Activated effector memory CD4-positive, alpha-beta T cell treated with anti-CD3 and anti-CD28 coated beads, Interleukin-2, amount 50 U/mL, for 16 hours (primary cell): Measurements from ENCODE around the gene CLPX.
"Not testable (repeated sequence)": the region's sequence is repeated elsewhere in the genome, so short reads cannot be mapped to it uniquely, and the experiment has no call there.

Experiments
- DNase-seq: peaks from one replicate; pipeline ENCODE4 v3.0.0-alpha.2; 2020

Gene CLPX

GRCh38 chr15:65184868-65185717, at the start of gene CLPX:
Gene CLPX, minus strand, starts transcription at chr15:65185342. Its CDS starts 189 bp downstream, at chr15:65185153.
- DNase-seq: peak; percentile 96

DNA sequence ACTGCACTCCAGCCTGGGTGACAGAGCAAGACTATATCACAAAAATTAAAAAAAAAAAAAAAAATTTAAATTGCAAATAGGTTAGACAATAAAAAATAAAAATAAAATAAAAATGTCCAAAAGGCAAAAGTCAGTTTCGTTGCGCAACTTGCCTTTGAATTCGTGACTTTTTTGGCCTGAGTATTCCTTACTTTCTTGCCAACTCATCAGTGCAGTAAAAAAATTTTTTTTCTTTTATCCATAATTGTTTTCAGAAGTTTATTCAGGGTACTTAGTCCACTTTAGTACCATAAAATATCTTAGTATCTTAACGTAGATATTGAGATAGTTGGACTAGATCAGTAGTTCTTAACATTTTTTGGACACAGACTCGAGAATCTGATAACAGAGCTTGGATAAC, 48.6 kb upstream of the CLPX start:
- no peak for DNase-seq

- no peak for DNase-seq
Measured at GRCh38 chr15:65232520-65232919, 47.4 kb upstream of the CLPX start.

- DNase-seq: no peak
Measured at GRCh38 chr15:65231306-65231705, 46.2 kb upstream of the CLPX start.

DNA sequence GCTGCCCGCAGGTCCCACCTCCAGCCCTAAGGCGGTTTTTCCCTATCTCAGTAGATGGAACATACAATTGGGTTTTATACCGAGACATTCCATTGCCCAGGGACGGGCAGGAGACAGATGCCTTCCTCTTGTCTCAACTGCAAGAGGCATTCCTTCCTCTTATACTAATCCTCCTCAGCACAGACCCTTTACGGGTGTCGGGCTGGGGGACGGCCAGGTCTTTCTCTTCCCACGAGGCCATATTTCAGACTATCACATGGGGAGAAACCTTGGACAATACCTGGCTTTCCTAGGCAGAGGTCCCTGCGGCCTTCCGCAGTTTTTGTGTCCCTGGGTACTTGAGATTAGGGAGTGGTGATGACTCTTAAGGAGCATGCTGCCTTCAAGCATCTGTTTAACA, 41.8 kb upstream of the CLPX start:
- not testable (repeated sequence) for DNase-seq

- no peak for DNase-seq
Measured at GRCh38 chr15:65226221-65226620, 41.1 kb upstream of the CLPX start.

DNA sequence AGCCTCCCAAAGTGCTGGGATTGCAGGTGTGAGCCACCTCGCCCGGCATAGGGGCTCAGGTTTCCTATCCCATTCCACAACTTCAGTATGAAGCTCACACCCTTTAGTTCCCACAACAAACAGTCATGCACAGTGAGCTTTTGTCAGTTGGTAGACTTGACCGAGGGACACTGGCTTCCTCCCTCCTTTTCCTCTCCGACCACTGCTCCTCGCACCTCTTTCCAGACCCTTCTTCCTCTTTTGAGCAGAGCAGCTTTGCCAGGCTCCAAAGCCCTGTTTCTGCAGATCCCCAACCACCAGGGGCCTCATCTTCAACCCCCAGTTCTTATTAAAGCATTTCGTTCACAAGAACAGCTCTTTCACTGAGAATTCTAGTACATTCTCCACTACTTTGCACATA, 38.9 kb upstream of the CLPX start:
- no peak for DNase-seq

GRCh38 chr15:65222891-65223290, 37.7 kb upstream of the CLPX start:
- DNase-seq: no peak

DNA sequence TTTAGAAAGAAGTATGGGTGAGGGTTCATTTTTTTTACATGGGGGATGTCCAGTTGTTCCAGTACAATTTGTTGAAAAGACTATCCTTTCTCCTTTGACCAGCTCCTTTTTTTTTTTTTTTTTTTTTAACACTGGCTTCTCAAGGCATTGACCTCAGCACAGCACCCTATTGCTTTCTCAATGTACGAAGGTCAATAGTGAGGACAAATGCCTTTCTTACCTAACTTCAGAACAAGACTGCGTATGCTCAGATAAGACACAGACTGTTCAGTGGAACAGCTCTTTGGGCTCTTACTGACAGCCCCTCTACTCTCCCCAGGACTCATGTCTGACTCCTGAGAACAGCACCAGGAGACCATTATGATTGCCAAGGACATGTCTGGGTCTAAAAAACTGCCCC, 36.6 kb upstream of the CLPX start:
- no peak for DNase-seq

DNA sequence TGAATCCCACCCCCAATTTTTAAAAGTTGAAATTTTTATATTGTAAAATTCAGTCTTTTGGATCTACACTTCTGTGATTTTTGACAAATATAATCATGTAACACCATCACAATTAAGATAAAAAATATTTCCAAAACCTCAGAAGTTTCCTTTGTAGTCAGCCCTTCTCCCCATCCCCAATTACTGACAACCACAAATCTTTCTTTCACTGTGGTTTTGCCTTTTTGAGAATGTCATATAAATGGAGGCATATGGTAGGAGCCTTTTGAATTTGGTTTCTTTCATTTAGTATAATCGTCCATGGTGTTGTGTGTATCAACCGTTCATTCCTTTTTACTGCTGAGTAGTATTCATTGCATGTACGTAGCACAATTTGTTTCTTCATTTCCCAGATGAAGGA, 34.0 kb upstream of the CLPX start:
- no peak for DNase-seq

DNA sequence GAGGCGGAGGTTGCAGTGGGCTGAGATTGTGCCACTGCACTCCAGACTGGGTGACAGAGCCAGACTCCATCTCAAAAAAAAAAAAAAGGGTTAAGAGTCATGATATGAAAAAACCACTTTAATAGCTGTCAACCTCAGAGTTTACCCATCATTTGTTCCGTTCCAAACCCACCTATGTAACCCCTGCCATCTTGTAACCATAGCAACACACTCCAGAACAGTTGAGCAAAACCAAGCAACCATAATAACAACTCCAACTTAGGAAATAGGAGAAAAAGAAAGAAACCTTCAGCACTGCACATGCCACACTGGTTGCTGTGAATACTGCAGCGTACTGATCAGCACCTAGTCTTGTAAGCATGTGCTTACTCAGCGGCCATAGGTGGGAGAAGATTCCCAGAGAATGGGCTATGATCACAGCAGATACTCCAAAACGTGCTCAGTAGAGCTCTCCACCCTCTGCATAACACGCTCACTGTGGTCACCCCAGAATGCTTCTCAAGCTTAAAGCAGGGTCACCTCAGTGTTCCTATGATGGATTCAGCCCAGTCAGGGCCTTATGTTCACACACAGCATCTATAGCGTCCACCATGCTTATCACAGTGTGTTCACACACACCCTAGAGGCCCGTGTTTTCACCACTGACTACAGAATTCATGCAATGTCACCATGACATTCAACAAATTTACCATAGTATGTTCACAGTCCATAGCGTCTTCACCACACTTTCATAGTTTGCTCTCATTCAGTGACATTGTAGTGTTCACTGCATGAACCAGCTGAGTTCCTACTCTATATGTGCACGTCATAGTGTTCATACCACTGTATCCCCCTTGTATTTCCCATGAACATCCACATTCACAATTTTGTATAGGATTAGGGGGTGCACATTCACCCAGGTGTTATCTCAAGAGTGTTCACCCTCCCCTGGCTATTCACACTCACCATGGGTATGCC, 32.7 kb upstream of the CLPX start:
- DNase-seq: no peak

GRCh38 chr15:65215496-65215895, 30.4 kb upstream of the CLPX start:
- no peak for DNase-seq

DNA sequence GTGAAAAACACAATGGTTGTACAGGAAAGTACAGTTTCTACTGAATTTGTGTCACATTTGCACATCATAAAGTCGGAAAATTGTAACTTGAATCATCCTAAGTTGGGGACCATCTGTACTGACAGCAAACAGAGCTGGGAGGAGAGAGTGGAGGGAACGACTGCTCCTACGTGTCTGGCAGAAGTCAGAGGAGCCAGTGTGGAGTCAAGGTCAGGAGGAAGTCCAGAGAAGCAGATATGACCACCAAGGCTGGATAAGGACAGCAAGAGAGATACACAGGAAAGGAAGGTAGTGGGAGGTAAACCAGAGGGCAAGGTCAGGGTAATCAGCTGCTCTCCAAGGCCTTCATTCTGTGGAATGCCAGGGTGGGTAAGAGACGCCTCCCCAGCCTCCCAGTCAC, 28.9 kb upstream of the CLPX start:
- DNase-seq: no peak

GRCh38 chr15:65213241-65213640, 28.1 kb upstream of the CLPX start:
- no peak for DNase-seq

DNA sequence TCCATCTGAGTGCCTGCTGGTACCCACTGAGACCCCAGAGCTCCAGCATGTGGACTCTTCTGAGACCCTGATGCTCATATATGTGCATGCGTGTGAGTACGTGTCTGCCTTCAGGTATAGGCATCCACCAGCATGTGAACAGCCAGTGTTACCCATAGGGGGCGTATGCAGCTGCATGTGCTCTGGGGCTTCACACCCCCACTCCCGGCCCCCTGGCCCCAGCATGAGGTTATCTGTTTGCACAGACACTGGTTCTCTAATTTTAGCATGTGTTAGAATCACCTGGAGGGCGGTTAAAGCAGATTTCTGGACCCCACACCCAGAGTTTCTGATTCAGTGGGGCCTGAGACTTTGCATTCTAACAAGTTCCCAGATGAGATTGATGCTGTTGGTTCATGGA, 27.0 kb upstream of the CLPX start:
- DNase-seq: peak; percentile 66

DNA sequence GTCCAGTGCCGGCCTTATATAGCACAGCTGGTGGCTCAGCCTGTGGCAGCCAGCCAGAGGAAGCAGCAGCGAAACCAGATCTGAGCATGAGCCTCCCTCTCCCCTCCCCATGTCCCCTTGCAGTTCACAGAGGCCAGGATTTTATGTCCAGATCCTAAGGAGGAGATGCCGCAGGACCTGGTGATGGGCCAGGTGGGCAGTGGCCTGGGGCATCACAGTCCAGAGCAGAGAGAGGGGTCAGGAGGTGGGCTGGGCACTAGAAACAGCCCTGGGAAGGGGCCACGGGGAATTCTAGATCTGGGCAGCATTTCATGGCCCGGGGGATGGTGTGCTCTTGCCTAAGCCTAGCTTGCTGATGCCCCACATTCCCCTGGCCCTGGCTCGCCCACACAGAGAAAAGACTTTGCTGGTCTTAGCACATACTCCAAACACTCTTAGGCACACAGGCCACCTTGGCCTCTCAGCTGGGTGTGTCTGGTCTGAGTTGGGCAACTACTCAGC, 26.4 kb upstream of the CLPX start:
- DNase-seq: no peak

DNA sequence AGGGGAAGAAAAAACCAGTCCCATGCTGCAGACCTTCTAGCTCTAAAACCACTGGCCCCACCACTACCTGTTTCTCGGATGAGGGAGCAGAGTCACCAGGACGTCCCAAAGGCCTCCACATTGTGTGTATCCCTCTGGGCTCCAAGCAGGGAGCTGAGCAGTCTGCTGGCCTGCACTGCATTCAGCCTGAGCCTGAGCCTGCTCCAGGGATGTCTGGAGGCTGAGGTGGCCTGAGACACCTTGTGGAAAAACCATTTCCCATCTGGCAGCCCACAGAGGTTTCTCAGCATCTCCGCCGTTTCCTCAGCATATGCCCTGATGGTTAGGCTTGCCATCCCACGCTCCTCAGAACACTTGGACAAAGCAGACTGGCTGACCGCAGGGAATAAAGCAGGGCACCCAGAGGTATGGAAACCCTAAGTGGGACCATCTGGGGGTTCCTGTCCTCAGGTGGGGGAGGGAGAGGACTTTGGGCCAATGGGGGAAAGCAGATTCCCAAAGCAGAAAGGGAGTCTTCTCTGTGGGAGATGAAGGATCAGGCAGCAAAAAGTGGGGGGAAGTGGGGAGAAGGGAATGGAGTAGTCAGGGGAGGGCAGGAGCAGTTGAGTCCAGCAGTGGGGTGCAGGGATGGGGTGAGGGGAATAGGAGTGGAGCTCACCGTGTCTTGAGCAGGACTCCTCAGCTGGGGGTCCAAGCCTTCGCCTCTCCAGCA, 25.8 kb upstream of the CLPX start, which contains the start of gene CILP:
Gene CILP, minus strand, starts transcription at position 704 of the 712 bp plus-strand sequence. CDS start 1,718 bp downstream, outside the sequence.
- no peak for DNase-seq

- no peak for DNase-seq
Measured at GRCh38 chr15:65209701-65210643, 24.8 kb upstream of the CLPX start.

- peak; percentile 8 for DNase-seq
Measured at GRCh38 chr15:65208647-65209046, 23.5 kb upstream of the CLPX start.

- DNase-seq: peak; percentile 34
Measured at GRCh38 chr15:65207280-65207840, 22.2 kb upstream of the CLPX start.

DNA sequence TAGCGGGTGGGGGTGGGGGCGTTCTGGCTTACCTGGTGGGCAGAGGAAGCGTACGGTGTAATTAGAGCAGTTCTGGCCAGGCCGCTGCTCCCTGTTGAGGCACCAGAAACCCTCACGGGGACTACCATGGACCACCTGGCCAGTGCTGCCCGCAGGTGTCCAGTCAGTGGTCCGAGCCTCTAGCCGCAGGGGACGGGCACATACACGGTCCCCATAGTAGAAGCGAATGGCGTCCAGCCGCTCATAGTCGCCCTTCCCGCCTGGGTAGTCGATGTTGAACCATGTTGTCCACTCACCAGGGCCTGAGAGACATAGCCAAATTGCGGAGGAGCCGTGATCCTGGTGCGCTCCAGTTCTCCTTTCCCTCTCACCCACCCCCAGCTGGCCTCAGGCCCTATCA, 21.6 kb upstream of the CLPX start:
- DNase-seq: peak; percentile 34
